ENCODE data around the gene DNAJB9. TPM values are rescaled to one million over a fixed set of nuclear protein-coding genes. Genes with fewer than 3 reads are reported as not detected.

The DNAJB9 gene
- total and polyA plus RNA-seq, 2 of the 13 experiments (the other 11 are each of a cell fraction or from before 2014, with no cell fraction given): 8.6 to 16.4 TPM

DNA sequence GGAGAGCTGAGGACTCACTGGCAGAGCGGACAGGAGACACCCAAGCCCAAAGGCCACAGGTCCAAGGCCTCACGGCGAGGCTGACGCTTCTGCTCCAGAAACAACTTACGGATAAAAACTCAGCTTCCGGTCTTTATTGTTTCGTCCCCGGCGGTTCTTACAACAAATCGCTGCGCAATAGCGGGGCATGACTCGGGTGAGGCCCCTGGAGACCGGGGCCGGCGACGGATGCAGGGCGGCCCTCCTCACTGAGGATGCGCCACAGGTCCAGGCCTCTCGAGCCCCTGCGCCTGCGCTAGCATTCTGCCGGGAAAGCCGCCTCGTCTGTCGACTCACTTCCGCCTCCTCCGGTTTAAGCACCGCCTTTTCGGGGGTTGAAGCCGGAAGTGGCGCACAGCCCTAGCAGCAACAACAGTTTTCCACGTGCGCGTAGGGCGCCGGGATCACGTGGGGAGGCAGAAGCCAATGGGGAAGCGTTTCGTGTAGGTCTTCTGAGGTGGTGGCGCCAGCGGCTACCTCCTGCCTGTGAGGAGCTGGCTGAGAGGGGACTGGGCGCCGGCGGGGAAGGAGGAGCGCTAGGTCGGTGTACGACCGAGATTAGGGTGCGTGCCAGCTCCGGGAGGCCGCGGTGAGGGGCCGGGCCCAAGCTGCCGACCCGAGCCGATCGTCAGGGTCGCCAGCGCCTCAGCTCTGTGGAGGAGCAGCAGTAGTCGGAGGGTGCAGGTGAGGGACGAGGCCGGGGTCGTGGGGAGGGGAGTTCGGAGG is at the start of gene DNAJB9, which contains the start of gene THAP5 (continued):
- TF ChIP-seq, protein P1, sequence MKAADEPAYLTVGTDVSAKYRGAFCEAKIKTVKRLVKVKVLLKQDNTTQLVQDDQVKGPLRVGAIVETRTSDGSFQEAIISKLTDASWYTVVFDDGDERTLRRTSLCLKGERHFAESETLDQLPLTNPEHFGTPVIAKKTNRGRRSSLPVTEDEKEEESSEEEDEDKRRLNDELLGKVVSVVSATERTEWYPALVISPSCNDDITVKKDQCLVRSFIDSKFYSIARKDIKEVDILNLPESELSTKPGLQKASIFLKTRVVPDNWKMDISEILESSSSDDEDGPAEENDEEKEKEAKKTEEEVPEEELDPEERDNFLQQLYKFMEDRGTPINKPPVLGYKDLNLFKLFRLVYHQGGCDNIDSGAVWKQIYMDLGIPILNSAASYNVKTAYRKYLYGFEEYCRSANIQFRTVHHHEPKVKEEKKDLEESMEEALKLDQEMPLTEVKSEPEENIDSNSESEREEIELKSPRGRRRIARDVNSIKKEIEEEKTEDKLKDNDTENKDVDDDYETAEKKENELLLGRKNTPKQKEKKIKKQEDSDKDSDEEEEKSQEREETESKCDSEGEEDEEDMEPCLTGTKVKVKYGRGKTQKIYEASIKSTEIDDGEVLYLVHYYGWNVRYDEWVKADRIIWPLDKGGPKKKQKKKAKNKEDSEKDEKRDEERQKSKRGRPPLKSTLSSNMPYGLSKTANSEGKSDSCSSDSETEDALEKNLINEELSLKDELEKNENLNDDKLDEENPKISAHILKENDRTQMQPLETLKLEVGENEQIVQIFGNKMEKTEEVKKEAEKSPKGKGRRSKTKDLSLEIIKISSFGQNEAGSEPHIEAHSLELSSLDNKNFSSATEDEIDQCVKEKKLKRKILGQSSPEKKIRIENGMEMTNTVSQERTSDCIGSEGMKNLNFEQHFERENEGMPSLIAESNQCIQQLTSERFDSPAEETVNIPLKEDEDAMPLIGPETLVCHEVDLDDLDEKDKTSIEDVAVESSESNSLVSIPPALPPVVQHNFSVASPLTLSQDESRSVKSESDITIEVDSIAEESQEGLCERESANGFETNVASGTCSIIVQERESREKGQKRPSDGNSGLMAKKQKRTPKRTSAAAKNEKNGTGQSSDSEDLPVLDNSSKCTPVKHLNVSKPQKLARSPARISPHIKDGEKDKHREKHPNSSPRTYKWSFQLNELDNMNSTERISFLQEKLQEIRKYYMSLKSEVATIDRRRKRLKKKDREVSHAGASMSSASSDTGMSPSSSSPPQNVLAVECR (CRISPR knock-in tag; IDR thresholded peaks at IDR 0.05; ENCODE audit: borderline replicate concordance): peak; percentile 97
- TF ChIP-seq SMARCC2 (IDR thresholded peaks at IDR 0.05) (no peak), SRSF9 (IDR thresholded peaks at IDR 0.05; ENCODE audit: borderline replicate concordance, insufficient read depth, low read depth, low read length, poor library complexity, severe bottlenecking) (no peak), TCF7 (IDR thresholded peaks at IDR 0.05; ENCODE audit: low read depth) (no peak), ZNF775 (CRISPR knock-in tag; IDR thresholded peaks at IDR 0.05; ENCODE audit: borderline replicate concordance) (no peak), ZBTB4 (CRISPR knock-in tag; IDR thresholded peaks at IDR 0.05; ENCODE audit: borderline replicate concordance) (peak; percentile 66; the same call in 1 of the 2 replicates), ZNF777 (CRISPR knock-in tag; IDR thresholded peaks at IDR 0.05) (no peak; the same call in 1 of the 2 replicates), ISX (CRISPR knock-in tag; conservative IDR thresholded peaks at IDR 0.05) (no peak), MAFK (conservative IDR thresholded peaks at IDR 0.05 in 1 of 2, IDR thresholded peaks at IDR 0.05 in 1 of 2; ENCODE audit: low read length in 2 of 2) (no peak), ZNF33B (CRISPR knock-in tag; IDR thresholded peaks at IDR 0.05) (peak; percentile 32; the same call in 1 of the 2 replicates), ZNF362 (CRISPR knock-in tag; IDR thresholded peaks at IDR 0.05; ENCODE audit: borderline replicate concordance) (no peak; the same call in 1 of the 2 replicates), ZNF75D (CRISPR knock-in tag; IDR thresholded peaks at IDR 0.05; ENCODE audit: borderline replicate concordance) (no peak), ZNF382 (CRISPR knock-in tag; IDR thresholded peaks at IDR 0.05; ENCODE audit: borderline replicate concordance) (no peak), ZNF326 (CRISPR knock-in tag; IDR thresholded peaks at IDR 0.05; ENCODE audit: borderline replicate concordance) (no peak), BORCS8-MEF2B (CRISPR knock-in tag; IDR thresholded peaks at IDR 0.05) (peak; percentile 85), ZNF7 (CRISPR knock-in tag; IDR thresholded peaks at IDR 0.05) (no peak)
- TF ChIP-seq, protein P2, sequence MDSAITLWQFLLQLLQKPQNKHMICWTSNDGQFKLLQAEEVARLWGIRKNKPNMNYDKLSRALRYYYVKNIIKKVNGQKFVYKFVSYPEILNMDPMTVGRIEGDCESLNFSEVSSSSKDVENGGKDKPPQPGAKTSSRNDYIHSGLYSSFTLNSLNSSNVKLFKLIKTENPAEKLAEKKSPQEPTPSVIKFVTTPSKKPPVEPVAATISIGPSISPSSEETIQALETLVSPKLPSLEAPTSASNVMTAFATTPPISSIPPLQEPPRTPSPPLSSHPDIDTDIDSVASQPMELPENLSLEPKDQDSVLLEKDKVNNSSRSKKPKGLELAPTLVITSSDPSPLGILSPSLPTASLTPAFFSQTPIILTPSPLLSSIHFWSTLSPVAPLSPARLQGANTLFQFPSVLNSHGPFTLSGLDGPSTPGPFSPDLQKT (CRISPR knock-in tag; IDR thresholded peaks at IDR 0.05; ENCODE audit: borderline replicate concordance): no peak
